ENCODE results near the gene MISP.
"Not testable (repeated sequence)": the region's sequence is repeated elsewhere in the genome, so short reads cannot be mapped to it uniquely, and the experiment has no call there.

Gene MISP

GRCh38 chr19:750640-751423 is at the start of gene MISP:
Gene MISP, plus strand, starts transcription at chr19:751112. Its CDS starts 5,835 bp downstream, at chr19:756947.
- no peak for TF ChIP-seq CTCF (IDR thresholded peaks at IDR 0.05; ENCODE audit: low read depth, low read length)
- DNase-seq (ENCODE audit: low read depth in 2 of 2) = no peak

GRCh38 chr19:702847-703246 is 48.1 kb upstream of the MISP start:
- not testable (repeated sequence) for H3K4me3 ChIP-seq (replicated peaks in 1 of 2; ENCODE audit: low read depth in 2 of 2, low read length in 2 of 2); DNase-seq (ENCODE audit: low read depth in 2 of 2)

More at GRCh38 chr19:750640-751423, at the start of gene MISP:
- no peak within 1 kb of the TSS for H3K4me3 ChIP-seq (replicated peaks in 1 of 2; ENCODE audit: low read depth in 2 of 2, low read length in 2 of 2)

GRCh38 chr19:703329-703650 is 47.6 kb upstream of the MISP start:
- no peak for DNase-seq (ENCODE audit: low read depth in 2 of 2)
- H3K4me3 ChIP-seq (replicated peaks in 1 of 2; ENCODE audit: low read depth in 2 of 2, low read length in 2 of 2) = peak overlapping the region in 1 of 2 donors; percentile 8
- TF ChIP-seq CTCF (IDR thresholded peaks at IDR 0.05; ENCODE audit: low read depth, low read length) = no peak

GRCh38 chr19:703651-704446 is 47.1 kb upstream of the MISP start:
- DNase-seq (ENCODE audit: low read depth in 2 of 2) = peak; percentile 51 to 82
- TF ChIP-seq CTCF (IDR thresholded peaks at IDR 0.05; ENCODE audit: low read depth, low read length) = no peak
- peak overlapping the region in 1 of 2 donors; percentile 8 for H3K4me3 ChIP-seq (replicated peaks in 1 of 2; ENCODE audit: low read depth in 2 of 2, low read length in 2 of 2)

- H3K4me3 ChIP-seq (replicated peaks in 1 of 2; ENCODE audit: low read depth in 2 of 2, low read length in 2 of 2) = no peak overlapping the region
- DNase-seq (ENCODE audit: low read depth in 2 of 2) = no peak
- no peak for TF ChIP-seq CTCF (IDR thresholded peaks at IDR 0.05; ENCODE audit: low read depth, low read length)
Measured at GRCh38 chr19:704447-704741, 46.5 kb upstream of the MISP start.

- DNase-seq (ENCODE audit: low read depth in 2 of 2) = peak in 1 of 2 donors; percentile 37
- TF ChIP-seq CTCF (IDR thresholded peaks at IDR 0.05; ENCODE audit: low read depth, low read length) = no peak
- peak within 1 kb of the TSS; percentile 50 to 67 for H3K4me3 ChIP-seq (replicated peaks in 1 of 2; ENCODE audit: low read depth in 2 of 2, low read length in 2 of 2)
Measured at GRCh38 chr19:708154-709143, 42.5 kb upstream of the MISP start, which contains the start of gene PALM. Gene PALM, plus strand, starts transcription at chr19:708935. Its CDS starts 212 bp downstream, at chr19:709147.

Data from cardiac fibroblast (primary cell).